Kidney glomerular epithelial cell (primary cell): Measurements from ENCODE around the gene PTPRN.
"Not testable (repeated sequence)": the region's sequence is repeated elsewhere in the genome, so short reads cannot be mapped to it uniquely, and the experiment has no call there.

Source experiments
- DNase-seq: peaks from one replicate; lab custom pipeline; 2025; lab: John Stamatoyannopoulos, UW

Gene PTPRN

GRCh38 chr2:219309278-219309677 lies at the start of gene PTPRN:
Gene PTPRN, minus strand, starts transcription at chr2:219309401. Its CDS starts 69 bp downstream, at chr2:219309332.
- no peak for DNase-seq

GRCh38 chr2:219358170-219359075 lies 49.2 kb upstream of the PTPRN start:
- no peak for DNase-seq

GRCh38 chr2:219356834-219357233 lies 47.6 kb upstream of the PTPRN start:
- no peak for DNase-seq

GRCh38 chr2:219354582-219354981 lies 45.4 kb upstream of the PTPRN start:
- DNase-seq = no peak

- DNase-seq = no peak
These were observed 43.9 kb upstream of the PTPRN start for GRCh38 chr2:219353129-219353528.

GRCh38 chr2:219352448-219353023 lies 43.3 kb upstream of the PTPRN start:
- peak; percentile 47 for DNase-seq

- DNase-seq = no peak
These were observed 41.6 kb upstream of the PTPRN start for GRCh38 chr2:219350710-219351221.

- no peak for DNase-seq
These were observed 41.0 kb upstream of the PTPRN start for GRCh38 chr2:219350215-219350614.

- DNase-seq = peak; percentile 38
These were observed 35.7 kb upstream of the PTPRN start for GRCh38 chr2:219344751-219345430.

- DNase-seq = no peak
These were observed 26.2 kb upstream of the PTPRN start for GRCh38 chr2:219335373-219335786.

- DNase-seq = no peak
These were observed 24.9 kb upstream of the PTPRN start for GRCh38 chr2:219334076-219334475.

GRCh38 chr2:219332542-219332941 lies 23.3 kb upstream of the PTPRN start, which contains the start of gene RESP18:
Gene RESP18, minus strand, starts transcription at chr2:219332744.
- DNase-seq = no peak

GRCh38 chr2:219331560-219332213 lies 22.5 kb upstream of the PTPRN start:
- no peak for DNase-seq

- no peak for DNase-seq
These were observed 18.5 kb upstream of the PTPRN start for GRCh38 chr2:219327719-219328118.

- no peak for DNase-seq
These were observed 16.6 kb upstream of the PTPRN start for GRCh38 chr2:219325657-219326315.

- DNase-seq = no peak
These were observed 15.9 kb upstream of the PTPRN start for GRCh38 chr2:219325136-219325535.

GRCh38 chr2:219323434-219323833 lies 14.2 kb upstream of the PTPRN start:
- DNase-seq = no peak

- DNase-seq = no peak
These were observed 5.7 kb upstream of the PTPRN start for GRCh38 chr2:219314804-219315468.

- not testable (repeated sequence) for DNase-seq
These were observed 3.6 kb upstream of the PTPRN start for GRCh38 chr2:219312683-219313263.
